HG03342 (cell line): ENCODE data around the gene AKAP6.

Experiments used
- ATAC-seq: cut with Tn5 transposase; IDR thresholded peaks from one replicate; pipeline ENCODE4 v1.9.1; 2021; ENCODE audit warnings: mild to moderate bottlenecking, moderate library complexity; ENCODE audit not compliant: unreplicated experiment

AKAP6 gene

DNA sequence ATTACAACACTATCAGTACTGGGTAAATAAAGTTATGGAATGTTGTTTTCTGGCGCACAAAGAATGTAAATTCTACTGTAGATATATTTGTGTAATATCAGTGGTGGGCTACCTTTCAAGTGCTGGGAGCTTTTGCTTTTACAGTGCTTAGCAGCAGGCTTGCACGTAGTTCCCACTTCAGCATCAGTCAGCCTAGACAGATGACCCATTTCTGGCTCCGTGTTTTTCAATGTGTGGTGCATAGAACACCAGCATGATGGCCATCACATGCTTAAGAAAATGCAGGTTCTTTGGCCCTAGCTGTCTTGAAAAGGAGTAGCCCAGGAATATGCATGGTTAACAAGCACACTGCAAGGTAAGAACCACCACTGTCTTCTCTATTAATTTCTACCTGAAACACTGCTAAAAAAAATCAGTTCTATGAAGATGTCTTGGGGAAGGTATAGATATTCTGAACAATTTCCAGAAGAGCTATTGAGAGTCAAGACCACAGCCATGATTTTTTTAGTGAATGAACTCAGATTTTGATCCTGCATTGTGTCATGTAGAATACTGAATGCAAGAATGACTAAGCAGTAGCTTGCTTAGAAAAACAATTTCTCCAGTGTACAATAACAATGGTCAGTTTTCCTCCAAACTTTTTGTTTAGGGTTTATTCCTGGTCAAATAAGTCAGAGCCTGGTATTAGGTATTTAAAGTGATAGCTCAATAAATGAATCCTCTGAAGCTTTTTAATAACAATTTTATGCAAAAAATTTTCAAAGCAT lies 195.7 kb downstream of the AKAP6 start:
- ATAC-seq: no peak

DNA sequence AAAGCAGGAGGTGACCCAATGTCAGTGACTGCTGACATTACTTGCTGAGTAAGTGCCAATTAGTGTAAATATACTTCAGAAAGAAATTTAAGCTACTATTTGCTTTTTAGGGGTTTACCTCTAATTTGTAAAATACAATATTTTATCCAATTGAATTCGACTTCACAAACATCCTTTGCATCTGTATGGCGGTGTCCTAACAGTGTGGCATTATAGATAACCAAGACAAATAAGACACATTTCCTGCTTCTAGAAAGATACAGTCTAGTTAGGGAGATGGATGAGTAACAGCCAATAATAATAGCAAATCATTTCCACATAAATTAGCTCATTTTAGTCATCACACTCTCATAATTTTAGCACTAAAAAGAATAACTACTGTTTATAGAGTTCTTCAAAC lies 196.5 kb downstream of the AKAP6 start:
- no peak for ATAC-seq

DNA sequence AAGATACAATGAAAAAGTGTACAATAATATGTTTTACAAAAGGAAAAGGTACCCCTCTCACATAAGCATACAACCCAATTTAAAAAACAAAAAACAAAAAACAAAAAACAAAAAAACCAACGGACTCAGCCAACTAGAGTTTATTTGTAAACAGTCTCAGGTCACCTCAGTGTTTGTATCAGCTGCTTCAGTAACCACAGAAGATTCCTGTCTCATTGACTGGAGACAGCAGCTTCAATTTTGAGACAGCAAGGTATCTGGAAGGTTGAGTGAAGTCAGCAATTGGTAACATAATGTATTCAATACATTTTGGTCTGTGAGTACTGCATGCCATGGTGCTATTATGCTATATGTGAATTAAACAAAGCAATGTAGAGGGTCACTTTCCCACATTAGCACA lies 201.7 kb downstream of the AKAP6 start:
- ATAC-seq: no peak

DNA sequence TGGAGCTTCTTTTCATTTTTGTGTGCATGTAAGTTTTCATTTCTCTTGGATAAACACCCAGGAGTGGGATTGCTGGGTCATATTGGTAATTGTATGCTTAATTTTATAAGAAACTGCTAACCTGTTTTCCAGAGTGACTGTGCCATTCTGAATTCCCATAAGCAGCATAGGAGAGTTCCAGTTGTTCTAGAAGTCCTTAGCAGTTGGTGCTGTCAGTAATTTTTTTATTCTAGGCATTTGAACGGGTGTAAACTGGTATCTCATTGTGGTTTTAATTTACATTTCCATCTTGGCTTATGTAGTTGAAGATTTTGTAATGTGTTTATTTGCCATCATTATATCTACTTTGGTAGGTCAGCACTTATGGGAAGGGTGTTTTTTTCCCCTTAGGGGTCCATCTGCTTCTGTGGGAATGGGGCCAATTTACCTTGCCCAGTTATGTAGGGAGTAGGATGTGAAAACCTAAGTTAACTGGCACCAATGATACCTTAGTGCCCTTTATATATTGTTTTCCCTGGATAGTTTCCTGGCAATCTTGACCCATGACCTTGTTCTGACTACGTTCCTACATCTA lies 202.9 kb downstream of the AKAP6 start:
- no peak for ATAC-seq

DNA sequence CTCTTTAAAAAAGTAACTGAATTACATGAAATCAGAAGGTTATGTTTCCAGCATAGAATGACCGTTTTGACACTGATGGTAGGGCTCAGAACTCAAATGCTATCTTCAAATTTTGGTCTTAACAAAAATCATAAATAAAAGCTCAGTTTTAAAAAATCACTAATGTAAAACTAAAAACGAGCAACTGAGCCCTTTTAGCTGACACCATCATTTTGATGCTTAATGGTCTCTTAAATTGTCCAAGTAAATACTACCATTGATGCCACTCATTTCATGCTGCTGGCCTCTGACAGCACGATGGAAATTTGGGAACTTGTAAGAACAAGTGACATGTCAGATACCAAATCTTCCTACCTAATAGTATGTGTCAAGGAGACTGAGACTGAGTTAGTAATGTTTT lies 205.0 kb downstream of the AKAP6 start:
- no peak for ATAC-seq

DNA sequence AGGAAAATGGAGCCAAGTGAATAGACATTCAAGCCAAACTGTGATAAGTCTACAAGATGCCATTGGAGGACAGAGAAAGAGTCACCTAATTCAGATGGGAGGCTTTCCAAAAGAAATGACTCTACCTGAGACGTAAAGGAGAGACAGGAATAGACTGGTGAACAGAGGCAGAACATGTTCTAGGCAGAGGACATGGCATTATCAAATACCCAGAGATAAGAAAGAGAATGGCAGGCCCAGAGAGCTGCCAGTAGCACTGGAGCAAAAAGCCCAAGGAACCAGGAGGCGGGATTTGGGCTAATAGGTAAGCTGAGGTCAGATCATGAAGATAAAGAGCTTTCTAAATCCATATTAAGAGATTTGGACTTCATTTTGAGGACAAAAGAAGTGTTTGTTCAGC lies 207.1 kb downstream of the AKAP6 start:
- ATAC-seq: no peak

DNA sequence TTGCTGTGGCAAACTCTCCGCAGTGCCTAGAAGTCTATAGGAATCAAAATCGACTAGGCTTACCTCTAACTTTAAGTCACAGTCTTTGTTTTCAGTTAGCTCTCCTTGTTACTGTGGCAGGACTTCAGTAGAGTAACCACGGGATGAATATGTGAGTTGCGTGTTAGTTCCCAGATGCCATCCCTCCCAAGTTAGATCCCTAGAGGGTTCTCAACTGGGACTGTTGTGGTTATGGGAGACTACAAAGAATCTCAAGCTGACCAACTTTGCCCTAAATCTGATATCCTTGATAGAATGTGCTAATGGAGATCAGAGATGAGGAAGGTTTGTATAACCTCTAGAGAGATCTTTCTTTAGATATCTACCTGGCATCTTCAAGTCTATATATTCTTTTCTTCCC lies 208.1 kb downstream of the AKAP6 start:
- no peak for ATAC-seq

DNA sequence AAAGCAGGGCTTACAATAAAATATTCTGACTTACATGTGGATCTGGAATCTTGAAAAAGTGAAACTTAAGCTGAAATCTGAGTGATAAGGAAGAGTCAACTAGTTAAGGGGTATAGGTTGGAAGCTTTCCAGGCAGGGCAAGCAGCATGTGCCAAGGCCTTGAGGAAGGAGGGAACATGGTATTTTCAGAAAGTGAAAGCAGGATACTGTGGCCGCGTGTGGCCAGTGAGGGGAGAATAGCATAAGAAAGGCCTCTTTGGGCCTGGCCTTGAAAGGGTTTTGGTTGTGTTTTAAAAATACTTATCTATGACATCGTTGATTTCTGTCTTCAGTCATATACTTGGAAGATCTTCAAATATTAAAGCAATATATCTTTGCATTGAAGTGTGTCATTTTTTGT lies 213.4 kb downstream of the AKAP6 start:
- ATAC-seq: no peak

DNA sequence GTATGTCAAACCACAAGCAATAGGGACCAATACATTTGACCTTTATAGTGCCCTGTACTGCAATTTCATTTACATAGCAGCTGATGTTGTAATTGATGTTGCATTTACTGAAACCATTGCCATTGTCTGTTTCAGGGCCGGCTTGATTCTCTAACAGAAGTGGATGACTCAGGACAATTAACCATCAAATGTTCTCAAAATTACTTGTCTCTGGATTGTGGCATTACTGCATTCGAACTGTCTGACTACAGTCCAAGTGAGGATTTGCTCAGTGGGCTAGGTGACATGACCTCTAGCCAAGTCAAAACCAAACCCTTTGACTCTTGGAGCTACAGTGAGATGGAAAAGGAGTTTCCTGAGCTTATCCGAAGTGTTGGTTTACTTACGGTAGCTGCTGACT lies 216.0 kb downstream of the AKAP6 start:
- ATAC-seq: no peak

DNA sequence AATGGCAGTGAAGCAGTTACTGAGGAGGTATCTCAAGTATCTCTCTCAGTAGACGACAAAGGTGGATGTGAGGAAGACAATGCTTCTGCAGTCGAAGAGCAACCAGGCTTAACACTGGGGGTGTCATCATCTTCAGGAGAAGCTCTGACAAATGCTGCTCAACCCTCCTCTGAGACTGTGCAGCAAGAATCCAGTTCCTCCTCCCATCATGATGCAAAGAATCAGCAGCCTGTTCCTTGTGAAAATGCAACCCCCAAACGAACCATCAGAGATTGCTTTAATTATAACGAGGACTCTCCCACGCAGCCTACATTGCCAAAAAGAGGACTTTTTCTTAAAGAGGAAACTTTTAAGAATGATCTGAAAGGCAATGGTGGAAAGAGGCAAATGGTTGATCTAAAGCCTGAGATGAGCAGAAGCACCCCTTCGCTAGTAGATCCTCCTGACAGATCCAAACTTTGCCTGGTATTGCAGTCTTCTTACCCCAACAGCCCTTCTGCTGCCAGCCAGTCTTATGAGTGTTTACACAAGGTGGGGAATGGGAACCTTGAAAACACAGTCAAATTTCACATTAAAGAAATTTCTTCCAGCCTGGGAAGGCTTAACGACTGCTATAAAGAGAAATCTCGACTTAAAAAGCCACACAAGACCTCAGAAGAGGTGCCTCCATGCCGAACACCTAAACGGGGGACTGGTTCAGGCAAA lies 216.6 kb downstream of the AKAP6 start:
- no peak for ATAC-seq

DNA sequence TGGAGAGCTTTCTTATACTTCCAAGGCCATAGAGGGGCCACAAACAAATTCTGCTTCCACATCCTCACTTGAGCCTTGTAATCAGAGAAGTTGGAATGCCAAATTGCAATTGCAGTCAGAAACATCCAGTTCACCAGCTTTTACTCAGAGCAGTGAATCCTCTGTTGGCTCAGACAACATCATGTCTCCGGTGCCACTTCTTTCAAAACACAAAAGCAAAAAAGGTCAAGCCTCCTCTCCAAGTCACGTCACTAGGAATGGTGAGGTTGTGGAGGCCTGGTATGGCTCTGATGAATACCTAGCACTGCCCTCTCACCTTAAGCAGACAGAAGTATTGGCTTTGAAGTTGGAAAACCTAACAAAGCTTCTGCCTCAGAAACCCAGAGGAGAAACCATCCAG lies 217.1 kb downstream of the AKAP6 start:
- ATAC-seq: no peak

DNA sequence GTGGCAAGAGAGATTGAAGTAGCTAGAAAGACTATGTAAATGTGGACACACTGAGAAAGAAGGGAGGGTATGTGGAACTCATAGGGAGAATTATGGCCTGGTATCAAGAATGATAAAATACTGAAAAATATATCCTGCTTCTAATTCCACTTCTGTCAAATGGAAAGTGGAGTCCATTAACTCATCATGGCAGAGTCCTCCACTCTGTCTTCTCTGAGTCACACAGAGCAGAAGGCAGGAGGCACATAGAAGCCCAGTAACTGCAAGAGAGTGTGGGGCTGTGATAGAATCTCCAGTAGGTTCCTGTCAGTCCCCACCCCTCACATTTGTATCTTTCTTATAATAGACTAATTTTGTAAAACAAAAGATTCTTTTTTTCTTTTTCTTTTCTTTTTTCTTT lies 223.7 kb downstream of the AKAP6 start:
- ATAC-seq: no peak

DNA sequence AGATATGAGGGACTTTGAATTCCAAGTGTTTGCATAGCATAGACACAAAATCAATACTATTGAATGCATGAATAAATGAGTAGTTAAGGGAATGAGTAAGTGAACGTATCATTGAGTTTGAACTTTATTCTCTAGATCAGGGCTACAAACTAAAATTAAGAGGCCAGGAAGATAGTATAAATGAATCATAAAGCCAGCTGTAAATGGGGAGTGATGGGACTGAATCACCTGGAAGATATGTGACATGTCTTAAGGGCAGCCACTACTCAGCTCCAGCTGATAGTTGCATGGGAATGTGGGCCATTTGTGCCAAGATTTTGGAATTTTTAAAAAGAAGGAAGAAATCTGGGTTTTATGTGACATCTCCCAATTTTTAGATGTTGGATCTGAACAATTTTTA lies 229.9 kb downstream of the AKAP6 start:
- ATAC-seq: no peak

DNA sequence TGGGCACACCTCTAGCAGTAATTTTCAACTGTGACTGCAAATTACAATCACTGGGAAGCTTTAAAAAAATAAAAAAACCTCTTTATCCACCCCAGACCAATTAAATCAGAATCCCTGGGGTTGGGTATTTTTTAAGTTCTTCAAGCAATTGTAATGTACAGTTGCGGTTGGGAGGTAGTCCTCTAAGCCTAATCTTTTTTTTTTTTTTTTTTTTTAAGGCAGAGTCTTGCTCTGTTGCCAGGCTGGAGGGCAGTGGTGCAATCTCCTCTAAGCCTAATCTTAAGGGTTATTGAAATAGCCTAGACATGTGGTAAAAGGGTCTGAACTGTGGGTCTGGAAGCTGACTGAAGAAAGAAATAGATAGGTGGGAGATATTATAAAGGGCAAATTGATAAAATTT lies 230.5 kb downstream of the AKAP6 start:
- ATAC-seq: no peak

DNA sequence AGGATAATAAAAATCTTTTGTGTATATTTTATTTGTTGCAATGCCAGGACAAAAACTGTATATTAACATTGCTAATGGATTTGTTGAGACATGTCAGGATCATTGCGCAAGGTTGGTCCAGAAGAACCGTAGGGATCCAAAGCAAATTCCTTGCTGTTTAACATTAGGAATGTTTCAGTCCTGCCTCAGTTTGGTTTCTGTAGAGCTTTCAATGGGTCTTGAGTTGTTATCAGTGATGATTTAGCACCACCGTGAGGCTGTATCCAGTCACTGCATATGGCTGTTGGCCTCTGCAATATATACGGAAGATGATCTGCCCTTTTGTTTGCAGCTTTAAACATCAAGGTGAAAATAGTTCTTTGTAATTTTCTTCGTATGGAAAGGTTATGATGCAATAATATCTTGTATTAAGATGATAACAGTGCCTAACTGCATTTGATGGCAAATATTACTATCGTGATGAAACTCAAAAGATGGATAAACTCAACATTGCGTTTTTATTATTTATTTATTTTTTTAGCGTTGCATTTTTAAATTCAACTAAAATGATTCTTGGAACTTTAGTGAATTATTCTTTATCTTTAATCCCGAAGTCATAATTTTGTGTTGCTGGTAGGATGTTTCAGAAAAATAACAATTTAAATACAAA lies 231.2 kb downstream of the AKAP6 start:
- peak; percentile 76 for ATAC-seq

DNA sequence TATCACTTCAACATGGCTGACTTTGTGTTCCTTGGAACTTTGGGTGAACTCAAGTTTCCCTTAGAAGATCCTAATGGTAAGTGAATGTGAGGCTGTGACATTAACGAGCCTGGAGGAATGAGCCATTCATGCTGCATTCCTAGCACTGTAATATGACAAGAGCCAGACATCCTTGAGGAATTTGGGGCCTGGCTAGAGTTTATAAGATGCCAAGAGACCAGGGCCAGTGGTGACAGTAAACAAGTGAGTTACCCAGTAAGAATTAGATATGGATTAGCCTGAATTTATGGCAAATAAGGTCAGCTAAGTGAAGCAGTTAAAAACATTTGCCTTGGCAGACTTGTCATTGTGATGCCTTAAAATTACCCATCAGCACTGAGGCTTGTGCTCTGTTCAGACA lies 232.4 kb downstream of the AKAP6 start:
- ATAC-seq: no peak

DNA sequence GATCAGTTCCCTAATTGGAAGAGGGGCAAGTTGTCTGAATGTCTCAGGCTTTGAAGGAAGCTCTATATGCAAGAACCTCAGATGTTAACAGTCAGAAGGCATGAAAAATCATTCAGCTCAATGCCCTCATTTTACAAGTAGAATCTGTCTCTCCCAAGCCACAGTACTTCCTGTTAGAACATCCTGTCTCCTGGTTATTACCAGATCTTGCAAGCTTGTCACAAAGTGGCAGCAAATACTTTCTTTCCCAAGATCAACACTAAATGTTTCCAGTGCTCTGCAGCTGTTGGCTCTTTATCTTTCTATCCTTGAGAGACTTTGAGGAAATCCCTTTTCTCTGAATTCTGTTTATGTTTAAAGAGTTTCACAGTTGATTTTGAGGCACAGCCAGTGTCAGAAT lies 235.5 kb downstream of the AKAP6 start:
- ATAC-seq: no peak

DNA sequence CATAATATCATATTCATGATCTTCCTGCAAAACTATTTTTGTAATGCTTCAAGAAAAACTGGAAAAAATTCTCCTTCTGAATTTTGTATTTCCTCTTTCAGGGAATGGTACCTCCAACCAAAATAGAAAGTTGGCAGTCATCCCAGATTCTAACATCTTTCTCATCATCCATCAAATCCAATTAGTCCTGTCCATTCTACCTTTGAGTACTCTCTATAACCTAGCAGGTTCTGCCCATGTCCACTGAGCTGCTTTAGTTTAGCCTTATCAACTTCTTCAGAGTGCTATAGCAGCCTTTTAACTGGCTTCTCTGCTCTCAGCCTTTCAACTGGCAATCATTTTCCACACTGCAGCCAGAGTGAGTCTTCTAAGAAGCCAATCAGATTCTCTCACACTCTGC lies 236.2 kb downstream of the AKAP6 start:
- no peak for ATAC-seq

DNA sequence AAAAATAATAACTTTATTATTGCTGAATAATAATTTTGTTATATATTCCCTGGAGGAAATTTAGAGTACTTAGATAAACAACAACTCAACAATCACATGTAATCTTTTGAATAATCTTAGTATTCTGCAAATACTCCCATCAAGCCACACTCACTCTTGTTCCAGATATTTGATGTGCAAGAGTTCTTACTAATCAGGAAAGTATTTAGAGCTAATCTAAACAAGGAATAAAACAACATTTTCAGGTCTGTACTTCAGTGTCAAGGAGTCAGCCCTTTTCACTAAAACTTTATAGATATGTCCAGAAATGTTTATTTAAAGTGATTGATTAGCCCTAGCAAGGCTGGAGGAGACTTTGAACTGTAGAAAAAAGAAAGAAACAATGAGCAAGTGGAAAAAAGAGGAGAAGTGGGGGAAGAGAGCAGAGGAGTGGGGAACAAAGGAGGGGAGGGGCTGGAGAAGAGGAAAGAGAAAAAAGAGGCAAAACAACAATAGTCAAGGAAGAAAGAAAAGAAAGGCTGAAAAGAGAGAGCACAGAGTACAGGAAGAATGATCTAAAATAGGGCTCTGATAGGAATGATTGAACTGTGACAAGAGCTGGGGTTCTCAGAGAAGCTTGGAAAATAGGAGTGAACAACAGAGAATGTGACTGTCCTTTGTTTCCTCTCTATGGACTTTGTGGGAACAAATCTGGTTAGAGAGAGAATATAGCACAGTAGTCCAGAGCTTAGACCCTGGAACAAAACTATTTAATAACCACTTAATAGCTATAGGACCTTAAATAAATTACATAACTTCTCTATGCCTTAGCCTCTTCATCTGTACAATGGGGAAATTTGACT lies 238.7 kb downstream of the AKAP6 start:
- ATAC-seq: no peak

DNA sequence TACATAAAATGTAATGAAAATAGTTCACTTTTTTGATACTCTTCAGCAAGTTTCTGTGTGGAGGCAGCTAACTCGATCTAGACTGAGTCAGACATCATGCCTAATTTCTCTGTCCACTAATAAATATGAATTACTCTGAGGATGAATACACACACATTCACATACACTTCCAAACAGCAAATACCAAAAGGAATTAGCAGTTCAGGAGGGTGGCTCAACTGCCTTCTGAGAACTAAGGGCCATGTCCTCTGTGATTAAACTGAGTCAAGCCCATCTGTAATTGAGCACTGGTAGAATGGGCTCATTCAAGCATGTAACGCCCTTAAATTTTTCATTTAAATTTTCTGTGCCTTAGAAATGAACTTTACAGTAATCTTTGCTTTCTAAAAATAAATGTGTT lies 242.5 kb downstream of the AKAP6 start:
- no peak for ATAC-seq
